ENCODE measurements around the gene ERAL1.
A peak's percentile ranks its signal among the peaks of the same experiment; 100 is the strongest.
"Not testable (repeated sequence)": the region's sequence is repeated elsewhere in the genome, so short reads cannot be mapped to it uniquely, and the experiment has no call there.

Gene ERAL1

DNA sequence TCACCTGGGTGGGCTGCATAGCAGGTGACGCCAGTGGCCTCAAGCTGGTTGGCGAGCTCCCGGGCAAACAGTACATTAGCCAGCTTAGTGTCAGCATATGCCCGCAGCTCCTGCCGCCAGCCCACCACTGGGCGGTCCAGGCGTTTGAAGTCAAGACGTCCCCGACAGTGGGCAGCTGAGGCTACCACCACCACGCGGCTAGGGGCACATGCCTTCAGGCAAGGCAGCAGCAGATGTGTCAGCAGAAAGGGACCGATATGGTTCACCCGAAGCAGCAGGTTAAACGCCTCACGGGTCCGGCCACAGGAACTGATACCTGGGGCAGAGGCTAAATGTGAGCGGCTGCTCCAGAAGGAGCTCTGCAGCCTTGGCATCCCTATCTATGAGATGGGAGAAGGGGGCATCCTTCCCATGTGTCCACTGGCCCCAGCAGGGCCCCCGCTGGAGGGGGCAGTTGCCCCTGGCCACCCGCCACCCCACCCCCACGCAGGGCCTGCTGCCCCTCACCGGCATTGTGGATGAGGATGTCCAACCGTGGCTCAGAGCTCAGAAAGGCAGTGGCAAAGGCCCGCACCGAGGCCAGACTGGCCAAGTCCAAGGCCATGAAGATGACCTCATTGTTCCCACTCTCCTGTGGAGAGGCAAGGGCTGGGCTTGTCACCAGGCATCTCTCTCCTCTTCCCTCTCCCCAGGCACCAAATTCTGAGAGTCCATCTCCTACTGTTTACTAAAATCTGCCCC lies 46.3 kb downstream of the ERAL1 start:
- no peak for DNase-seq

DNA sequence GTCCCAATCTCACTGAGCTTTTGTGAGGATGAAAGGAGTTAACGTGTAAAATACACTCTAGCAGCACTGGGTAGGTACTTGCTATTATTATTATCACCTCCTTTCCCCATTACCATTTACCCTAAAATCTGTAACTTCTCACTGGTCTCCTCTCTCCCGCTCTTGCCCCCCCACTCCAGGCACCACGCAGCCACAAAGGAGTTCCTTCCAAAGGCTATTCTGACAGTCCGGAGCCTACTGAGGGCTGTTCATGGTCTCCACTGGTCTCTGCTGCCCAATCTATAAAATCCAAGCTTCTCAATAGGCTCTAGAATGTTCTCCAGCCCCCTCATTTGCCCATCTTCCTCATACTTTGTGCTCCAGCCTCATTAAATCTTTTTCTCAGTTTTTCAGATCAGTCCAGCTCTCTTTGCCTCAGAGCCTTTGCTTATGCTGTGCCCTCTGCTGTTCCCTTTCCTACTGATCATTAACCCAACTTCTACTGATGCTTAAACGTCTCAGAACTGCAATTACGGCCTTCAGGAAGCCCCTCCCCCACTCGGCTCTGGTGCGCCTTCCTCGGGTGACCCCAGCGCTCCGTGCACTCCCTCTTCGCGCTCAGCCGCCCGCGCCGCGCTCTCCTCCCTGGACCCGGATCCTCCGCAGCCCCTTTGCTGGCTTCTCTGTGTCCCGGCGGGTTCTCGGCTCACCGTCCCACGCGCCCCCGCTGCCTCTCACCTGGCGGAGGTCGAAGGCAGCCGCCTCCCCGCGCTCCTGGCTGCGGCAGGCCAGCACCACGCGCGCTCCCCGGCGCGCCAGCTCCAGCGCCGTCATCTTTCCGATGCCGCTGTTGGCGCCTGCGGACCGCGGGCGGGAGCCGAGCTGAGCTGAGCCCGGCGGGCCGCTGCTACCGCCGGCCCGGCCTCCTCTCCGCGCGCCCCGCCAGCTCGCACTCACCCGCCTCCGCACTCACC lies 47.3 kb downstream of the ERAL1 start:
- peak in 2 of 5 experiments; percentile 22 to 65 for DNase-seq

DNA sequence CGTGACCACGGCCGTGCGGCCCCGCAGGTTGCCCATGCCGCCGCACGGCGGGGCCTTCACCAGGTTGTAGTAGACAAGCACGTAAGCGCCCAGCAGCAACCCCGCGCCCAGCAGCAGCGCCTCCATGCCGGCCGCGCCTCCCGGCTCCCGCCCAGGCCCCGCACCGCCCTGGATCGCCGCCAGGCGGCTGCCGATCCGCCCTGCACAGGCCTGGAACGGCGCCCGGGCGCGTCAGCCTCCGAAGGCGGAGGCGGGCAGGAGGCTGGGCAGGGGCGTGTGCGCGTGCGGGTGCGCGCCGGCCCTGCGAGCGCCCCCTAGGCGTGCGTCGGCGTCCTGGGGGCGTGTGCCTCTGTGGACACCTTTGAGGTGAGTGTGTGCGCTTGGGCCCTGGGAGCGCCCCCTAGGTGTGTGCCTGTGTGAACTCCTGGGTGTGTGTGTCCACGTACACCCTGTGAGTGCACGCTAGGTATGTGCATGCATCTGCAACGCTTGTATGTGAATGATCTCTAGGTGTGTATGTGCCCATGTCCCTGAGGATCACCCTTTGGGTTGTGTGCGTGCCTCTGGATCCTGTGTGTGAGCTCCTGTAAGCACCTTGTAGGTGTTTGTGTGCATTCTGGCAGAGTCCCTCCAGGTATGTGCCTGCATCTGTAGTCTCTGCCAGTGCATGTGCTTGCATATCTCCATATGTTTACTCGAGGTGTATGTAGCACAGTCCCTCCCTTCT lies 48.2 kb downstream of the ERAL1 start, which contains the start of gene DHRS13:
Gene DHRS13 (minus strand): TSS at position 261 of the 727 bp plus-strand sequence. CDS start 135 bp downstream, at position 126.
- DNase-seq: peak; percentile 86 to 97 (median 93)

DNA sequence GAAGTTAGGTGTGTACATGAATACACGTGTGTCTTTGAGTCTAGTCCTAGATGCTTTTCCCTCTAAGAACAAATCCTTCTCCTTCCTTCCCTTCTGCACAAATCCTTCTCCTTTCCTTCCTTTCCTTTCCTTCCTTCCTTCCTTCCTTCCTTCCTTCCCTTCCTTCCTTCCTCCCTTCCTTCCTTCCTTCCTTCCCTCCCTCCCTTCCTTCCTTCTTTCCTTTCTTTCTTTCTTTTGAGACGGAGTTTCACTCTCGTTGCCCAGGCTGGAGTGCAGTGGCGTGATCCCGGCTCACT lies 48.7 kb downstream of the ERAL1 start:
- DNase-seq: not testable (repeated sequence)

DNA sequence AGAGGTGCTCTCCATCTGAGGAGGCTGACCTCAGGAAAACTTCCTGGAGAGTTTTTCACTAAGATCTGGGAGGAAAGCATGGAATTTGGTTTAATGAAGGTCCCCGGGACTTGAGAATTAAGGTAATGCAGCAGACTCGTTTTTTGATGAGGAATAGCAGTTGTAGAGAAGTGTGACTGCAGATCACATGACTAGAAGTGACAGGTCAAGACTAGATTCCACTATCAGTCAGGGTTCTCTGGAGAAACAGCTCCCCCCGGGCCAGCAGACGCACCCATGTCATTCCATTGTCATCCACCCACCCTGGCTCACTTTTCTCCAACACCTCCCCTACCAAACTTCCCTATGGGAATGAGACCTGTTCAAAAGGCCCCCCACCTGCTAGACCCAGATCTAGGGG lies 50.0 kb downstream of the ERAL1 start:
- DNase-seq: no peak

DNA sequence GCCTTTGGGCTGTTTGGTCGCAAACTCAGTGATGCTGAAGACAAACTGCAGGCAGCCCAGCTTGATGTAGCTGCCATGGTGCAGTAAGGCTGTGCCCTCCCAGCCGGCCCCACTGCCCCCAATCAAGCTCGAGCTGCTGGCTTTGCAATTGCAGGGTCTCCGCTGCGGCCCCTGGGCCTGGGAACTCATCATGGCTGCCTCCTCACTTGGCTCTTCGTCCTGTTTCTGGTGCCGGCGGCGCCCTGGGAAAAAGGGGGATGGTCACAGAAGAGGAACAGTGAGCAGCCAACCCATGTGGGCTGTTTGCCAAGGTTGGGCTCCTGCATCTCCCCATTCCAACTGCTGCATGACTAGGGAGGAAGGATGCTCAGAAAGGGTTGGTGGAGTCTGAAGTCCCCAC lies 51.5 kb downstream of the ERAL1 start:
- DNase-seq: no peak

DNA sequence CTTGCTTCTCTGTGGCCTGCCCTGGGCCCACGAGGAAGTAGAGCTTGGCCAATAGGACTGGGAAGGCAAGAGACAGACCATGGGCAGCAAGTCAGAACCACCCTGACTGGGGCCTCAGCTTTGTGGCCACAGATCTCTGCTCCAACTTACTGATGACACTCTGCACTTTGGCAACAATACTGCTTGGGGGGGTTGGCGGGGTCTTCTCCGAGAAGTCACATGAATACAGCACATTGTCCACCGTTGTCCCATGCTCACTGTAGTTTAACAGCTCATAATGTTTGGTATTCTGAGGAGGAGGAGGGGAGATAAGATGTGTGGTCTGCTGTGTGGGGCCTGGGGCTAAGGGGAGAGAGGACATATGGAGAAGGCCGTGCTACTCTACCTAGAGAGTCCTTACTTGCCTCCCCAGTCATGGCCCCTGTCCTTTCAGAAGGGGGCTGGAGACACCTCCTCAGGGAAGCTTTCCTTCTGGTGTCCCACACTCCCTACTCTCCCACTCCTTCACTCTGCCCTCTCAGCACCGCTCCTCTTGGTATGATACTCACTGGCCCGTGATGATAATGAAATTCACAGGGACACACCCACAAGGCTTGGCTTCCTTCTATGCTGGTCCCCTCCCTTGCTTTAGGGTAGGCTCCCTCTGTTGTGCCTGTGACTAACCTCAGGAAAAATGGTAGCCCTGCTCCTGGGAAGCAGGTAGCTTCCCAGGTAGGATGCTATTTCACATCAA lies 52.1 kb downstream of the ERAL1 start:
- no peak for DNase-seq

DNA sequence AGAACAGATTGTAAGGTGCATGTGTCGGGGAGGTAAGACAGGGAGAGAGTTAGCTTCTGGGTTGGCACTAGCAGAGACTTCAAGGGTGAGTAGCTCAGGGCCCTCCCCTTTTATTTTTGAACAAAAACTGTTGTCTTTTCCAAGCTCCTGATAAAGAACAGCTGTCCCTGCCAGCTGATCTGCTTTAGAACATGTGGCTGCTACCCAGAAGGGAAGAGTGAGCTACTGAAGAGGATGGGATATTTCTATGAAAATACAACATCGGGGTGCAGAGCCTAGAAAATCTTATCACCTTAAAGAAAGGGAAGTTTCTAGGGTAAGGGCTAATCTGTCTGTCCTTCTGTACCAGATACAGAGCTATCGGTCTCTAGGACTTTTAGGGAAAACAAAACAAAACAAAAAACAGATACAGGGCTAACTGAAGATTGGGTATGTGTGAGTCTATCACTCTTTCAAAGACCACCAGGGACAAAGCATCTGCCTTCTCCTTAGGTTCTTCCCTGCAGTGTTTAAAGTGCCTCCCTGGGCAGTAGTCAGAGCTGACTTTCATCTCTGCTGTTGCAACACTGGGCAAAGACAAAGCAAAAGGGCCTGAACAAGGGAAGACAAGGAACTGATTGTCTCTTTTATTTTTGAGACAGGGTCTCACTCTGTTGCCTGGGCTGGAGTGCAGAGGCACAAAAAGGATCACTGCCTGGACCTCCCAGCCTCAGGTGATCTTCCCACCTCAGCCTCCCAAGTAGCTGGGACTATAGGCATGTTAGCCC lies 53.1 kb downstream of the ERAL1 start:
- DNase-seq: no peak

DNA sequence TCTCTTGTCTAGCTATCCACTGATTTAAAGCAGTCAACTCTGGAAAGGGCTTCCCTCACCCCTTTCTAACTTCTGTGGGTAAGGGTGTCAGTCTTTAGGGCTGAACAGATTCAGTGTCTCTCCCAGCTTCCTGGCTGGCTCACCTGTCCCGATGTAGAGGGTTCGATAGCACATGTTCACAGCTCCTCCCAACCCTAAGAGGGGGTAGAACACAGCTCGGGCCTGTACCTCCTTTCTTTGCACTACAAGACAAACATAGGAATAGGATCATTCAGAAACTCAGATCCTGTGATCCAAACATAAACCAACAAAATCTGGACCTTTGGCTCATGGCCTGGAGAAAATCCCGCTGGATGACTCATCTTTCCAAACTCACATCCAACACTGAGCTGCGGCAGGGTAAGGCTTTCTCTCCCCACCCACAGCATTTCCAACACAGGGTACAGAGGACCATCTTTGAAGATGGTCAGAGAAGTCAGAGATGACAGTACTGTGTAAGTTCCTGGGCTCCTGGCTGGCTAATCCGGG lies 53.9 kb downstream of the ERAL1 start:
- no peak for DNase-seq

DNA sequence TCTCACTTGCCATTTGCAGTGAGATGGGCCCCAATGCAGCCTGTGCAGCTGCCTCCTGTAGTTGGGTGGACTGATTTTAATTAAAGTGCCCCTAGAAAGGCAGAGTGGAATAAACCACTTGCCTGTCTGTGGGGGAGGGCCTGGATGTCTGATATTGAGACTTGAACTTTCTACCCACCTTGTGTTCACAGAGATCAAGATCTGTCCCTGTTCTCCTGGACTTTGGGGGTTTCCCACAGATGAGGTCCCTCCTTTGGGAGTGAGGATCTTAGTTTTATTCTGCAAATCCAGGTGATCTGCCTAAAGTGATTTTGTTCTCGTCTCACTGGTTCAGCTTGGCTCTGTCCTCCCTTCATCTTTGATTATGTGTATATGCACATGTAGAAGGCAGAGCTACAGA lies 55.7 kb downstream of the ERAL1 start:
- no peak for DNase-seq

Data from T-helper 2 cell (primary cell).